HEK293 (cell line): ENCODE measurements around the gene CAPN7.

Source experiments
- CTCF ChIA-PET: fragments of 350-600 bp; formaldehyde crosslinking; extraction: SDS; loops from one replicate; lab custom pipeline; 2021; ENCODE audit warnings: antibody characterized with exemption; lab: Yijun Ruan, JAX
- POLR2A ChIA-PET: fragments of 300-600 bp; formaldehyde crosslinking; extraction: SDS; loops from one replicate; lab custom pipeline; 2020; ENCODE audit warnings: antibody characterized with exemption, inconsistent platforms; lab: Yijun Ruan, JAX
- H3K27ac ChIP-seq: fragments of 200-500 bp; sonication (Bioruptor generic); 2 replicates; pipeline ENCODE4 v1.5.1; 2014; ENCODE audit warnings: low read depth, low read length, control low read depth, inconsistent platforms; ENCODE audit errors: extremely low read depth
- H3K36me3 ChIP-seq, 2 experiments: fragments of 200-500 bp in 1 of 2; sonication (Bioruptor generic) in 1 of 2; 1 replicate in 1 of 2; 2 replicates in 1 of 2; pipeline ENCODE4 v1.5.1; 2014 to 2017; ENCODE audit warnings: inconsistent platforms in 2 of 2, low read length in 2 of 2; ENCODE audit not compliant: control insufficient read depth in 2 of 2, insufficient read depth in 1 of 2
- H3K4me1 ChIP-seq: fragments of 200-500 bp; sonication (Bioruptor generic); 2 replicates; pipeline ENCODE4 v1.5.1; 2014; ENCODE audit warnings: mild to moderate bottlenecking, low read length, inconsistent platforms; ENCODE audit not compliant: control insufficient read depth, insufficient read depth
- H3K4me3 ChIP-seq: 2 replicates; pipeline ENCODE4 v1.5.1; 2011; ENCODE audit warnings: low read depth, mild to moderate bottlenecking, control low read depth, low read length, moderate library complexity
- H3K9me3 ChIP-seq: fragments of 200-500 bp; sonication (Bioruptor generic); 2 replicates; pipeline ENCODE4 v1.5.1; 2014; ENCODE audit warnings: low read depth, low read length, inconsistent platforms; ENCODE audit not compliant: control insufficient read depth, insufficient read depth
- ATF2 ChIP-seq: fragments of 450-650 bp; formaldehyde crosslinking; IDR thresholded peaks from 2 replicates; pipeline ENCODE4 v1.5.1; 2016; ENCODE audit warnings: missing biosample characterization, missing genetic modification characterization, low read depth
- FEZF1 ChIP-seq: fragments of 450-650 bp; formaldehyde crosslinking; IDR thresholded peaks from 2 replicates; pipeline ENCODE4 v1.5.1; 2016; ENCODE audit warnings: missing biosample characterization, missing genetic modification characterization
- GLI2 ChIP-seq: fragments of 450-650 bp; formaldehyde crosslinking; IDR thresholded peaks from 2 replicates; pipeline ENCODE4; 2017; ENCODE audit warnings: missing biosample characterization, missing genetic modification characterization, low read depth, borderline replicate concordance
- KLF16 ChIP-seq: fragments of 450-650 bp; formaldehyde crosslinking; IDR thresholded peaks from 2 replicates; pipeline ENCODE4 v1.5.1; 2017; ENCODE audit warnings: missing biosample characterization, missing genetic modification characterization
- PRDM2 ChIP-seq: fragments of 450-650 bp; formaldehyde crosslinking; IDR thresholded peaks from 2 replicates; pipeline ENCODE4 v1.5.1; 2016; ENCODE audit warnings: missing biosample characterization, missing genetic modification characterization, borderline replicate concordance
- ZBTB17 ChIP-seq: fragments of 450-650 bp; formaldehyde crosslinking; IDR thresholded peaks from 2 replicates; pipeline ENCODE4 v1.5.1; 2016; ENCODE audit warnings: missing biosample characterization, missing genetic modification characterization
- ZFP41 ChIP-seq: fragments of 450-650 bp; formaldehyde crosslinking; IDR thresholded peaks from 2 replicates; pipeline ENCODE4 v1.5.1; 2016; ENCODE audit warnings: missing biosample characterization, missing genetic modification characterization, borderline replicate concordance
- ZNF114 ChIP-seq: fragments of 450-650 bp; formaldehyde crosslinking; IDR thresholded peaks from 2 replicates; pipeline ENCODE4 v1.5.0; 2017; ENCODE audit warnings: missing biosample characterization, missing genetic modification characterization
- ZNF132 ChIP-seq: fragments of 450-650 bp; formaldehyde crosslinking; IDR thresholded peaks from 2 replicates; pipeline ENCODE4 v1.5.1; 2017; ENCODE audit warnings: missing biosample characterization, missing genetic modification characterization, borderline replicate concordance
- ZNF169 ChIP-seq: fragments of 450-650 bp; formaldehyde crosslinking; IDR thresholded peaks from 2 replicates; pipeline ENCODE4 v1.5.1; 2016; ENCODE audit warnings: missing biosample characterization, missing genetic modification characterization
- ZNF202 ChIP-seq: fragments of 450-650 bp; formaldehyde crosslinking; IDR thresholded peaks from 2 replicates; pipeline ENCODE4 v1.5.1; 2016; ENCODE audit warnings: missing biosample characterization, missing genetic modification characterization, borderline replicate concordance
- ZNF280D ChIP-seq: fragments of 450-650 bp; formaldehyde crosslinking; IDR thresholded peaks from 2 replicates; pipeline ENCODE4 v1.5.1; 2016; ENCODE audit warnings: missing biosample characterization, missing genetic modification characterization
- ZNF324 ChIP-seq: fragments of 450-650 bp; formaldehyde crosslinking; IDR thresholded peaks from 2 replicates; pipeline ENCODE4 v1.5.1; 2016; ENCODE audit warnings: missing biosample characterization, missing genetic modification characterization
- ZNF335 ChIP-seq: fragments of 450-650 bp; formaldehyde crosslinking; conservative IDR thresholded peaks from 2 replicates; pipeline ENCODE4 v1.5.1; 2016; ENCODE audit warnings: missing biosample characterization, missing genetic modification characterization
- ZNF518A ChIP-seq: fragments of 450-650 bp; formaldehyde crosslinking; conservative IDR thresholded peaks from 2 replicates; pipeline ENCODE4 v1.5.1; 2016; ENCODE audit warnings: low read depth, missing biosample characterization, missing genetic modification characterization
- ZNF544 ChIP-seq: fragments of 450-650 bp; formaldehyde crosslinking; IDR thresholded peaks from 2 replicates; pipeline ENCODE4 v1.5.0; 2017; ENCODE audit warnings: missing biosample characterization, missing genetic modification characterization
- ZNF549 ChIP-seq: fragments of 450-650 bp; IDR thresholded peaks from 2 replicates; pipeline ENCODE4 v1.5.1; 2018; ENCODE audit warnings: missing biosample characterization, missing genetic modification characterization, mild to moderate bottlenecking, inconsistent platforms, moderate library complexity
- ZNF660 ChIP-seq: fragments of 450-650 bp; IDR thresholded peaks from 2 replicates; pipeline ENCODE4 v1.5.1; 2018; ENCODE audit warnings: missing biosample characterization, mild to moderate bottlenecking, missing genetic modification characterization

The CAPN7 gene

GRCh38 chr3:15298504-15298903 is 92.5 kb downstream of the CAPN7 start (continued):
- TF ChIP-seq ZBTB17 (no peak), ZFP41 (no peak), KLF16 (tag by site-specific recombination) (no peak), ZNF169 (tag by site-specific recombination) (no peak), ZNF549 (tag by site-specific recombination) (no peak), PRDM2 (tag by site-specific recombination) (no peak)

- Histone ChIP-seq H3K4me1 (no peaks in the 10 kb centered on the region), H3K27ac (no peak overlapping the region), H3K36me3 (peaks cover 0 to 18% of the 10 kb centered on the region in 2 experiments; a peak in 1 of 3 replicates), H3K4me3 (no peak overlapping the region), H3K9me3 (no peaks in the 10 kb centered on the region)
- ChIA-PET CTCF (interaction anchor here (0.5 to 1.2 kb wide), 2 partner anchors 106 to 629 kb away, joined by 3 read pairs; no protein-coding TSS in a partner anchor), POLR2A (no interaction called here)
- TF ChIP-seq ZNF202 (tag by site-specific recombination) = no peak
- TF ChIP-seq ZNF518A (tag by site-specific recombination) = no peak
- TF ChIP-seq ZNF660 = no peak
- TF ChIP-seq GLI2 (tag by site-specific recombination) = no peak
- no peak for TF ChIP-seq ZNF114 (tag by site-specific recombination)
- TF ChIP-seq ZNF280D (tag by site-specific recombination) = no peak
- no peak for TF ChIP-seq ZNF544 (tag by site-specific recombination)
- no peak for TF ChIP-seq ATF2
- no peak for TF ChIP-seq ZNF335 (tag by site-specific recombination)
- TF ChIP-seq FEZF1 (tag by site-specific recombination) = no peak
- TF ChIP-seq ZNF324 (tag by site-specific recombination) = no peak
- TF ChIP-seq ZNF132 (tag by site-specific recombination) = no peak
- TF ChIP-seq ZNF549 (tag by site-specific recombination) = no peak
Observed at GRCh38 chr3:15299036-15299435, 93.0 kb downstream of the CAPN7 start.
